HCT116 (cell line): ENCODE measurements around the gene OR2V2.

Source experiments
- CTCF ChIP-seq, 3 experiments: fragments of 200-600 bp in 1 of 3; sonication (generic) in 1 of 3; IDR thresholded peaks in 2 of 3; conservative IDR thresholded peaks in 1 of 3; 2 replicates each; pipeline ENCODE4 v1.5.1; 2012 to 2017; ENCODE audit warnings: low read depth in 2 of 3, low read length in 2 of 3, antibody characterized with exemption in 1 of 3, borderline replicate concordance in 1 of 3, control low read depth in 1 of 3, mild to moderate bottlenecking in 1 of 3, mixed read lengths in 1 of 3, mixed run types in 1 of 3, moderate library complexity in 1 of 3; ENCODE audit not compliant: insufficient read depth in 1 of 3
- ELF1 ChIP-seq: IDR thresholded peaks from 2 replicates; pipeline ENCODE4 v1.6.1; 2012; ENCODE audit warnings: low read depth, borderline replicate concordance
- MAX ChIP-seq: IDR thresholded peaks from 2 replicates; pipeline ENCODE4 v1.6.1; 2012
- POLR2A ChIP-seq: IDR thresholded peaks from 2 replicates; pipeline ENCODE4 v1.7.0; 2011; ENCODE audit warnings: borderline replicate concordance; ENCODE audit not compliant: insufficient read depth, insufficient read length; ENCODE audit errors: extremely low read depth
- POLR2AphosphoS5 ChIP-seq: IDR thresholded peaks from 2 replicates; pipeline ENCODE4 v1.6.1; 2011; ENCODE audit warnings: mild to moderate bottlenecking, low read depth, low read length, moderate library complexity
- YY1 ChIP-seq: IDR thresholded peaks from 2 replicates; pipeline ENCODE4 v1.6.1; 2011; ENCODE audit warnings: low read length, low read depth, moderate library complexity, mild to moderate bottlenecking; ENCODE audit not compliant: insufficient replicate concordance; ENCODE audit errors: extremely low read depth

GRCh38 chr5:181204113-181204825, 56.9 kb downstream of the OR2V2 start:
- TF ChIP-seq POLR2A (peak; percentile 19), CTCF (IDR thresholded peaks at IDR 0.05 in 2 of 3, conservative IDR thresholded peaks at IDR 0.05 in 1 of 3; ENCODE audit: borderline replicate concordance in 1 of 3, insufficient read depth in 1 of 3, low read depth in 2 of 3, low read length in 2 of 3) (no peak), POLR2AphosphoS5 (no peak), MAX (no peak), ELF1 (no peak), YY1 (no peak)
